NCI-H146 treated with DMSO at 0.1 percent for 48 hours (cell line): ENCODE data around the gene MGAT5B.

Experiments
- DNase-seq: peaks from one replicate; lab custom pipeline; 2025; ENCODE audit not compliant: unreplicated experiment; lab: John Stamatoyannopoulos, UW

Gene MGAT5B

DNA sequence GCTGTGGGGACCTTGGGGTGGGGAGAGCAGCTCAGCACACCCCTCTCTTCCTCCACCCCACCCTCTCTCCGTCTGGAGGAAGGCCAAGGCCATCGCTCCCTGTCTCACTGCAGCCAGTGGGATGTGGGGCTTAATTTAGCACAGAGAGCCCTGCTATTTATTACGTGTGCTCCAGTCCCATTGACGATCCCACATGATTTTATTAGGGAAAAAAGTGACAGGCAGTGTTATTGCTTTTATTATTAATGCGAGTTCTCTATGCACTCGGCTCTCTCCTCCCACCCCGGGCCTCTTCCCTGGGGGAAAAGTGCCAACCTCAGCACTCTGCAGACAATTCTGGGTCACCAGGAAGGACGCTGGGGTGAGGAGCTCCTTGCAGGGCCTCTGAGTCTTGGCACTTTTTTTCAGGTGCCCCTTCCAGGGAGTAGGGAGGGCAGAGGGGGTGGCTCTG, 57.3 kb downstream of the MGAT5B start:
- DNase-seq = no peak

- DNase-seq = no peak
Observed at GRCh38 chr17:76926237-76926866, 58.1 kb downstream of the MGAT5B start.

- no peak for DNase-seq
Observed at GRCh38 chr17:76927577-76927976, 59.4 kb downstream of the MGAT5B start.

DNA sequence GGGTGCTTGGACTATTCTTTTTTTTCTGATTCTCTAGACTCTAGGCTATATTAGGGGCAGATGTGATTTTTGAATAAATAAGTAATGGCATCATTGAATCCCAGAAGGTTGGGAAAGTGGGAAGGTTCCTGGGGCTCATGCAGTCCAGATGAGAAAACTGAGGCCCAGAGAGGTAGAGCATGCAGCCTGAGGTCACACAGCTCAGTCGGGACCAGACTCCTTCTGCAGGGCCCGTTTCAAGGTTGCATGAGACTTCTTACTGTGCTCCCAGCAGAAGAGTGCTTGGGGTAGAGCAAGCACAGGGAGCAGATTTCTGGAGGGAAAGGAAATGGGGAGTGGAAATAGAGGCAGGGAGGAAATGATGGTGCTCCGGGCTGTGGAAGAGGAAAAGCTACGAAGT, 59.8 kb downstream of the MGAT5B start:
- DNase-seq = no peak

DNA sequence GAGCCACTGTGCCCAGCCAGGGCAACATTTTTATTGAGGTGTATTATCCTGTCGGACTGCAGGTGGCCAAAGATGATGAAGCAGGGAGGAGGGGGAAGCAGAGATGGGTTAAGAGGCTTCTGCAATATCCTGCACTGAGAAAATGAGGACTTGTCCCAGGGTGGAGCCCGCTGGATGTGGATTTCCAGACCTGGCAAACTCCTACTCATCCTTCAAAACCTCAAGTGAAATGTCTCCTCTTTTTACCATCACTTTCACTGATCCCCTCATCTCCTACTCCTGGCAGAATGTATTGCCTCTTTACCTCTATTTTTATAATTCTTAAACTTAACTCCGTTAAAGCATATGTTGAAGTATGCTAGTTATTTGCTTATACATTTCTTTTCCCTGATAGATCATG, 60.9 kb downstream of the MGAT5B start:
- no peak for DNase-seq

GRCh38 chr17:76929601-76930000, 61.4 kb downstream of the MGAT5B start:
- DNase-seq = no peak

- no peak for DNase-seq
Observed at GRCh38 chr17:76930107-76930506, 61.9 kb downstream of the MGAT5B start.

- DNase-seq = no peak
Observed at GRCh38 chr17:76932402-76933333, 64.5 kb downstream of the MGAT5B start.

GRCh38 chr17:76934561-76935320, 66.5 kb downstream of the MGAT5B start:
- DNase-seq = no peak

GRCh38 chr17:76935331-76935730, 67.1 kb downstream of the MGAT5B start:
- DNase-seq = no peak

DNA sequence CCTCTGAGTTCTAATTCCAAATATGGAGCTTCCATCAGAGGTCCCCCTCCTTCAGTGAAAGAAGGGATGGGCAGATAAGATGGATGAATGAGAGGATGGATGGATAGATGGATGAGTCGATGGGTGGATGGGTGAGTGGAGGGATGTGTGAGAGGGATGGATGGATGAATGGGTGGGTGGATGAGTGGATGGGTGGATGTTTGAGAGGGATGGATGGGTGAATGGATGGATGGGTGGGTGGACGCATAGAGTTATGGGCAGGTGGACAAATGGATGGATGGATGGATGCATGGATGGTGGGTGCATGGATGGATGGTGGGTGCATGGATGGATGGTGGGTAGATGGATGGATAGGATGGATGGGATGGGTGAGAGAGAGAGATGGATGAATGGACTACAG, 69.0 kb downstream of the MGAT5B start:
- no peak for DNase-seq

DNA sequence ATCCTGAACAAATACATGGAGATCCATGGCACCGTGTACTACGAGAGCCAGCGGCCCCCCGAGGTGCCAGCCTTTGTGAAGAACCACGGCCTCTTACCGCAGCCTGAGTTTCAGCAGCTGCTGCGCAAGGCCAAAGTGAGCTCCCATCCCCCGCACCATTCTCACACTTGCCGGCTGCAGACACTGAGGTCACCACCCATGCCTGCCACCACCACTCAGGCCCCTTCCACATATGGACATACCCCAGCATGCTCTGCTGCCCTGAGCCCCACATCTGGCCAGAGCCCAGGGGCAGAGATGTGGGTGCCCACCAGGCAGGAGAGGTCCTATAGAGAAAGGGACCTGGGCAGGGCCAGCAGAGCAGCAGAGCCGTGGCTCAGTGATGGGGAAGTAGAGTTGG, 69.8 kb downstream of the MGAT5B start:
- no peak for DNase-seq

- no peak for DNase-seq
Observed at GRCh38 chr17:76940295-76940694, 72.1 kb downstream of the MGAT5B start.

DNA sequence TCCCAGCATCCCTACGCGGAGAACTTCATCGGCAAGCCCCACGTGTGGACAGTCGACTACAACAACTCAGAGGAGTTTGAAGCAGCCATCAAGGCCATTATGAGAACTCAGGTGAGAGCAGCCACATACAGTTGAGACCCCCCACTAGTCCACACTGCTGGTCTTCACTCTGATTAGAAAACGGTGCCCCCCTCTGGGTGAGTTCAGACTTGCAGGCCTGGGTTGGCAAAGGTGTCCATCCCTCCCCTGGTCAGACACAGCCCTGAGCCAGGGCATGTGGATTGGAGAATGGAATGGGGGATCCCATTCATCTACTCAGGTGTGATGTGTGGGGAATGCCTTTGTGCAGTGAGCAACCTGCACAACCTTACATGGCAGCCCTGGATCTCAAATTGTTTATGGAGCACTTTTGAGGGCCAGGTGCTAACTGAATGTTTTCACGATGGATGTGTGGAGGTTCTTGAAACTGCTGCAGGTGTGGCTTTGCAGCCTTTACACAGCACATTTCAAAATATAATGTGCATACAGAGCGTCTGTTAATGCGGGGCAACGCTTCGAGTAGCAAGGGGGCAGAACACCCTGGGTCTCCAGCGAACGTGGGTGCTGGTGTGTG, 72.6 kb downstream of the MGAT5B start:
- no peak for DNase-seq

DNA sequence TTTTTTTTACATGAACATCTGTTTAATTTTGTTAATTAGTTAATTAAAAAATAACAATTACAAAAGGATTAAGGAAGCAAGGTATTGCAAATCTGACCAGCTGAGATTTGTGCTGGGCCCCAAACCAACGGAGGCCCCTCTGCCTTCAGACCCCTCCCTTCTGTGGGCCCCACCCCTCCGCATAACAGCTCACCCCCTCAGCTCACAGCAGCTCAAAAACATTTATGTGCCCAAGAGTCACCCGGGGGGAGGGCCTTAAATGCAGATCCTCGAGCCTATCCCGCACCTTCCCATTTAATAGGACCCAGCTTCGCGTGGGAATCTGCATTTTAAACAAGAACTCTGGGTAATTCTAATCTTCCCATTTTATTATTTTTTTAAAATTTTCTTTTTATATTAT, 75.0 kb downstream of the MGAT5B start:
- DNase-seq = no peak

DNA sequence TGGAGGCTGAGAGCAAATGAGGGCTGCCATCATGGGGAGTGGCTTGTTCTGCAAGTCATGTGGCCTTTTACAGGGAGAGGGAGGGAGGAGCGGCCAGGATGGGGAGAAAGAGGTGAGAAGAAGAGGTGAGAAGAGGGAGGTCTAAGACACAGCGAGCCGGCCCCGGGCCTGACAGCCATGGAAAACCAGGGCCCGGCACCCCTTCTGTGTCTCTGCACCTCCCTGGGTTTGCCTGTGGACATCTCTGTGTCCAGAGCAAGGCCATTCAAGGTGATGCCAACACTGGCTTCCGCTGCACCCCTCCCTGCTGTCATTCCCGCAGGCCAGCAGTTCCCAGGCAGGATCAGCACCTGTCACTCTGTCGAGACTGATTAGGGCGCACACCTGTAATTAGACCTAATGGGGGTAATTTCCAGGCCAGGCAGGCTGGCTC, 75.6 kb downstream of the MGAT5B start:
- DNase-seq = peak; percentile 86

GRCh38 chr17:76944477-76944876, 76.3 kb downstream of the MGAT5B start:
- DNase-seq = no peak

DNA sequence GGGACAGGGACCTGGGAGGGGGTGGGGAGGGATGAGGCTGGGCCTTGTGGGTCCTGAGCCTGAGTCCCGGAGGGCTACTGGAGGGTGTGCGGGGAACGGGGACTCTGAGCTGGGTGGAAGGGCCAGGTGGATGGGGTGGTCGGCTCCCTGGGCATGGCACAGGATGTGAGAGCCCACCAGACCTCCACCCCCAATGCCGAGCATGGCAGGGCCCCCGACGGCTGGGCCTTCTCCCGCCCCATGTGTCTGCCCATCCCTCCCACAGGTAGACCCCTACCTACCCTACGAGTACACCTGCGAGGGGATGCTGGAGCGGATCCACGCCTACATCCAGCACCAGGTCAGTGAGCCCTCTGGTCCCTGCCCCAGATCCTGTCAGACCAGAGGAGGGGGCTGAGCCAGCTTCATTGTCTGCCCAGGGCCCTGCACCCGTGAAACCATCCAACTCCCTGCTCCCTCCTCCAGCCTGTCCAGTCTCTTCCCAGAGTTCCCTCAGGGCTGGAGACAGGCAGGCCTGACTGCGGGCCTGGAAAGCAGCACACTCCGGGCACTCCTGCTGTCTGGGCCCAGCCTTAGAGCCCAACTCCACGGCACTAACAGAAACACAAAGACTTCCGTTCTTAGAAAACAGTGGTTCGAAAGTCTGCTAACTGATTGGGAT, 78.0 kb downstream of the MGAT5B start:
- DNase-seq = no peak

DNA sequence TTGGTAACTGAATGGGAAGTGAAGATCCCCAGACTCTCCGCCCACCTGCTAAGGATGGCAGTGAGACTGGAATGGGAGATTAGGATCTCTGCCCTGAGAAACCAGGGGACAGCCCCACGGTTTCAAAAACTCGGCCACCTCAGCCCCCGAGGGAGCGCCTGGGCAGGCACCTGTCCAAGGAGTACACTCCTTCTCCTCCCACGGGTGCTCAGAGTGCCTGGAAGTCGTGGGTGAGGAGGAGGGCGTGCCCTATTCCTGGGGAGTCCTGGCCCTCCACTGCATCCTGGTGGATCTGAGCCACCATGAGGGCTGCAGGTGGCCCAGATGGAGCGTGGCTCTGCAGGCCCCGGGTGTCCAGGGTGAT, 78.5 kb downstream of the MGAT5B start:
- DNase-seq = no peak

- DNase-seq = no peak
Observed at GRCh38 chr17:76947309-76947708, 79.1 kb downstream of the MGAT5B start.

DNA sequence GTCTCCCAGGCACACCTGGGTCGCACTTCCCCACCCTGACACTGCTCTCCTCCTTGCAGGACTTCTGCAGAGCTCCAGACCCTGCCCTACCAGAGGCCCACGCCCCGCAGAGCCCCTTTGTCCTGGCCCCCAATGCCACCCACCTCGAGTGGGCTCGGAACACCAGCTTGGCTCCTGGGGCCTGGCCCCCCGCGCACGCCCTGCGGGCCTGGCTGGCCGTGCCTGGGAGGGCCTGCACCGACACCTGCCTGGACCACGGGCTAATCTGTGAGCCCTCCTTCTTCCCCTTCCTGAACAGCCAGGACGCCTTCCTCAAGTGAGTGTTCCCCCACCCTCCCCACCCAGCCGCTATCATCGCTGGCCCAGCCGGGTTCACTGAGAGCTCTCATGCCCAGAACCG, 79.6 kb downstream of the MGAT5B start:
- no peak for DNase-seq
